GM23338 (cell line): ENCODE measurements around the gene HMGN1. TPM values are rescaled to one million over a fixed set of nuclear protein-coding genes. Genes with fewer than 3 reads are reported as not detected.

Experiments
- ATAC-seq: fragments of 200-7000 bp; cut with Tn5 transposase; 3 replicates; pipeline ENCODE4 v1.9.1; 2020
- DNase-seq: peaks from one replicate; pipeline ENCODE4 v3.0.0-alpha.2; 2015; ENCODE audit warnings: low spot score
- H2AFZ ChIP-seq: fragments of 200-600 bp; sonication (generic); 2 replicates; pipeline ENCODE4 v1.8.0; 2016; ENCODE audit warnings: antibody characterized with exemption, mild to moderate bottlenecking, moderate library complexity
- H3F3A ChIP-seq: fragments of 200-600 bp; sonication (generic); replicated peaks from 2 replicates; pipeline ENCODE4 v1.8.0; 2017; ENCODE audit warnings: antibody characterized with exemption, mixed run types, low read depth
- H3K27ac ChIP-seq: fragments of 200-600 bp; sonication (generic); 2 replicates; pipeline ENCODE4 v1.6.1; 2016; ENCODE audit warnings: low read depth
- H3K27me3 ChIP-seq: fragments of 200-600 bp; sonication (generic); 2 replicates; pipeline ENCODE4 v1.8.0; 2016; ENCODE audit warnings: mild to moderate bottlenecking, mixed run types, moderate library complexity; ENCODE audit not compliant: insufficient read depth
- H3K36me3 ChIP-seq: fragments of 200-600 bp; sonication (generic); 2 replicates; pipeline ENCODE4 v1.8.0; 2016; ENCODE audit warnings: mild to moderate bottlenecking; ENCODE audit not compliant: insufficient read depth
- H3K4me1 ChIP-seq: fragments of 200-600 bp; sonication (generic); 2 replicates; pipeline ENCODE4 v1.8.0; 2016; ENCODE audit warnings: mild to moderate bottlenecking, moderate library complexity; ENCODE audit not compliant: insufficient read depth
- H3K4me2 ChIP-seq: fragments of 200-600 bp; sonication (generic); 2 replicates; pipeline ENCODE4 v1.7.1; 2017; ENCODE audit warnings: mixed run types
- H3K4me3 ChIP-seq: fragments of 200-600 bp; sonication (generic); 2 replicates; pipeline ENCODE4 v1.6.1; 2016; ENCODE audit warnings: mixed run types
- H3K79me2 ChIP-seq: fragments of 200-600 bp; sonication (generic); replicated peaks from 2 replicates; pipeline ENCODE4 v1.8.0; 2017; ENCODE audit warnings: mild to moderate bottlenecking; ENCODE audit not compliant: insufficient read depth
- H3K9me2 ChIP-seq: fragments of 200-600 bp; sonication (generic); 2 replicates; pipeline ENCODE4 v1.8.0; 2017; ENCODE audit not compliant: insufficient read depth
- H4K20me1 ChIP-seq: fragments of 200-600 bp; sonication (generic); replicated peaks from 2 replicates; pipeline ENCODE4 v1.8.0; 2017; ENCODE audit warnings: mild to moderate bottlenecking; ENCODE audit not compliant: insufficient read depth
- H3K27ac Mint-ChIP-seq: 2 replicates; pipeline ENCODE4 v1.8.0; 2020; ENCODE audit warnings: inconsistent platforms, mild to moderate bottlenecking, moderate library complexity, mixed read lengths
- H3K27me3 Mint-ChIP-seq: 3 replicates; pipeline ENCODE4 v1.8.0; 2022; ENCODE audit warnings: low read depth, mild to moderate bottlenecking, moderate library complexity, mixed read lengths, inconsistent platforms; ENCODE audit not compliant: insufficient read depth, poor library complexity
- H3K36me3 Mint-ChIP-seq: 3 replicates; pipeline ENCODE4 v1.8.0; 2021; ENCODE audit warnings: low read depth, mild to moderate bottlenecking, inconsistent platforms, moderate library complexity, mixed read lengths
- H3K4me1 Mint-ChIP-seq: 3 replicates; pipeline ENCODE4 v1.8.0; 2020; ENCODE audit warnings: mild to moderate bottlenecking, inconsistent platforms, mixed read lengths
- H3K4me3 Mint-ChIP-seq: 3 replicates; pipeline ENCODE4 v1.8.0; 2021; ENCODE audit warnings: moderate library complexity, mild to moderate bottlenecking, inconsistent platforms, mixed read lengths
- H3K9me3 Mint-ChIP-seq: 3 replicates; pipeline ENCODE4 v1.8.0; 2020; ENCODE audit warnings: moderate library complexity, mild to moderate bottlenecking, inconsistent platforms, mixed read lengths
- CREB1 ChIP-seq: fragments of 250-450 bp; sonication (Bioruptor Pico); IDR thresholded peaks from 2 replicates; pipeline ENCODE4 v1.5.0; 2020; ENCODE audit warnings: low read depth, mild to moderate bottlenecking, moderate library complexity
- EZH2 ChIP-seq: fragments of 200-600 bp; sonication (generic); IDR thresholded peaks from one replicate; pipeline ENCODE4 v1.8.0; 2017; ENCODE audit warnings: antibody characterized with exemption, mild to moderate bottlenecking, low read depth; ENCODE audit not compliant: unreplicated experiment
- EZH2phosphoT487 ChIP-seq: fragments of 200-600 bp; sonication (generic); IDR thresholded peaks from one replicate; pipeline ENCODE4 v1.8.1; 2018; ENCODE audit warnings: antibody characterized with exemption; ENCODE audit not compliant: unreplicated experiment
- NANOG ChIP-seq: IDR thresholded peaks from 2 replicates; pipeline ENCODE4 v1.6.1; 2016; ENCODE audit warnings: antibody characterized with exemption, borderline replicate concordance
- polyA plus RNA-seq: library from polyadenylated mRNA; unstranded; fragments of >200 nt; fragmentation: Nextera tagmentation; extraction: Ambion mirVana; gene quantifications from 2 replicates; pipeline ENCODE4 v1.2.1, GENCODE V29; 2016
- total RNA-seq: library from RNA; depleted of rRNA; stranded (reverse); fragments of >200 nt; shearing (Covaris generic); gene quantifications from 2 replicates; pipeline ENCODE4 v1.2.3, GENCODE V29; 2014
- TF ChIP-seq, protein P1 (sequence below): IDR thresholded peaks from one replicate; pipeline ENCODE4 v1.6.1; 2018; ENCODE audit warnings: antibody characterized with exemption; ENCODE audit not compliant: unreplicated experiment
- TF ChIP-seq, protein P2 (sequence below), 2 experiments: fragments of 200-600 bp in 1 of 2; sonication (generic) in 1 of 2; conservative IDR thresholded peaks; 2 replicates each; pipeline versions ENCODE4 v1.5.1 to v1.6.1; 2016 to 2017; ENCODE audit warnings: antibody characterized with exemption in 2 of 2, low read depth in 2 of 2, mild to moderate bottlenecking in 2 of 2, moderate library complexity in 1 of 2
- TF ChIP-seq, protein P3 (sequence below): IDR thresholded peaks from 2 replicates; pipeline ENCODE4 v1.6.1; 2016; ENCODE audit warnings: antibody characterized with exemption

HMGN1 gene
- total and polyA plus RNA-seq, 2 experiments from 2014 or later = 403 to 889 TPM

DNA sequence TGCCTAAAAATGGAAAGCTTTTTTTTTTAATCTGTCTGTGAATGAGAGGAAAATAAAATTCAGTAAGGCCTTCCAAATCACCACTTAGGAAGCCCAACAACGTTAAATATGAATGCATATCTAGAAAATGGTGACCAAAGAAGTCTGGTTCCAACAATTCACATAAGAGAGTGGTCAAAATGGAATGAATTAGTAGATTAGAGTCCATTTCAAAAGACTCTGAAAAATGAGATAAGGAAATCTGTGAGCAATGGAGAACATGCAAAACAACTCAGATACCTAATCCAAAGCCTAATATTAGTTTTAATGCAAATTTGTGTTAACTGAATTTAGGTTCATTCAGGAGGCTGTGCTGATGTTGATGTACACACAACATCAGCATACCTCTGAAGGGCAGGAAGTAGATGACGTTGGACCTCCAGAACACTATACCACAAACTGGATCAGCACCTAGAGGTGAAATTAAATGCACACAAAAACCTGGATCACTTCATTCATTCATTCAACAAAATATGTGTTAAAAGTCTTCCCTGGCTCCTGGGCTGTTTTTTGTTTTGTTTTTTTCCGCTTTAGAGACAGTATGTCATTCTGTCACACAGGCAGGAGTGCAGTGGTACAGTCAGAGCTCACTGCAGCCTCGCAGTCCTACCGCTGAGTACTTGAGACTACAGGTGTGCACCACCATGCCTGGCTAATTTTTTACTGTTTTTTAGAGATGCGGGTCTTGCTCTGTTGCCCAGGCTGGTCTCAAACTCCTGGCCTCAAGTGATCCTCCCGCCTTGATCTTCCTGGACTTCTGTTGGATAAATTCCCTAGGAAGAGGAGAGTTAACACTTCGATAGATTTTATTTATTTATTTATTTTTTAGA lies 30.6 kb downstream of the HMGN1 start:
- DNase-seq (no peak), ATAC-seq (no peak)
- H3K36me3 Mint-ChIP-seq = no peaks in the 10 kb centered on the region; the same call in 2 of the 3 replicates
- peaks cover 7% of the 10 kb centered on the region for H3K27me3 Mint-ChIP-seq
- Histone ChIP-seq H3K27me3 (no peaks in the 10 kb centered on the region), H3K36me3 (no peaks in the 10 kb centered on the region), H3K4me2 (no peak overlapping the region), H4K20me1 (no peaks in the 10 kb centered on the region), H3K27ac (no peak overlapping the region), H3K4me3 (no peak overlapping the region), H2AFZ (no peak overlapping the region), H3F3A (peaks cover 4% of the 10 kb centered on the region; the same call in 1 of the 2 replicates), H3K4me1 (peaks cover 4% of the 10 kb centered on the region; the same call in 1 of the 2 replicates), H3K9me2 (no peaks in the 10 kb centered on the region), H3K79me2 (no peaks in the 10 kb centered on the region; the same call in 1 of the 2 replicates)
- H3K9me3 Mint-ChIP-seq = no peaks in the 10 kb centered on the region
- H3K27ac Mint-ChIP-seq = no peak overlapping the region
- H3K4me3 Mint-ChIP-seq = no peak overlapping the region
- H3K4me1 Mint-ChIP-seq = peaks cover 6% of the 10 kb centered on the region; the same call in 2 of the 3 replicates
- TF ChIP-seq NANOG = no peak
- TF ChIP-seq, protein P1, sequence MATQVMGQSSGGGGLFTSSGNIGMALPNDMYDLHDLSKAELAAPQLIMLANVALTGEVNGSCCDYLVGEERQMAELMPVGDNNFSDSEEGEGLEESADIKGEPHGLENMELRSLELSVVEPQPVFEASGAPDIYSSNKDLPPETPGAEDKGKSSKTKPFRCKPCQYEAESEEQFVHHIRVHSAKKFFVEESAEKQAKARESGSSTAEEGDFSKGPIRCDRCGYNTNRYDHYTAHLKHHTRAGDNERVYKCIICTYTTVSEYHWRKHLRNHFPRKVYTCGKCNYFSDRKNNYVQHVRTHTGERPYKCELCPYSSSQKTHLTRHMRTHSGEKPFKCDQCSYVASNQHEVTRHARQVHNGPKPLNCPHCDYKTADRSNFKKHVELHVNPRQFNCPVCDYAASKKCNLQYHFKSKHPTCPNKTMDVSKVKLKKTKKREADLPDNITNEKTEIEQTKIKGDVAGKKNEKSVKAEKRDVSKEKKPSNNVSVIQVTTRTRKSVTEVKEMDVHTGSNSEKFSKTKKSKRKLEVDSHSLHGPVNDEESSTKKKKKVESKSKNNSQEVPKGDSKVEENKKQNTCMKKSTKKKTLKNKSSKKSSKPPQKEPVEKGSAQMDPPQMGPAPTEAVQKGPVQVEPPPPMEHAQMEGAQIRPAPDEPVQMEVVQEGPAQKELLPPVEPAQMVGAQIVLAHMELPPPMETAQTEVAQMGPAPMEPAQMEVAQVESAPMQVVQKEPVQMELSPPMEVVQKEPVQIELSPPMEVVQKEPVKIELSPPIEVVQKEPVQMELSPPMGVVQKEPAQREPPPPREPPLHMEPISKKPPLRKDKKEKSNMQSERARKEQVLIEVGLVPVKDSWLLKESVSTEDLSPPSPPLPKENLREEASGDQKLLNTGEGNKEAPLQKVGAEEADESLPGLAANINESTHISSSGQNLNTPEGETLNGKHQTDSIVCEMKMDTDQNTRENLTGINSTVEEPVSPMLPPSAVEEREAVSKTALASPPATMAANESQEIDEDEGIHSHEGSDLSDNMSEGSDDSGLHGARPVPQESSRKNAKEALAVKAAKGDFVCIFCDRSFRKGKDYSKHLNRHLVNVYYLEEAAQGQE = no peak

DNA sequence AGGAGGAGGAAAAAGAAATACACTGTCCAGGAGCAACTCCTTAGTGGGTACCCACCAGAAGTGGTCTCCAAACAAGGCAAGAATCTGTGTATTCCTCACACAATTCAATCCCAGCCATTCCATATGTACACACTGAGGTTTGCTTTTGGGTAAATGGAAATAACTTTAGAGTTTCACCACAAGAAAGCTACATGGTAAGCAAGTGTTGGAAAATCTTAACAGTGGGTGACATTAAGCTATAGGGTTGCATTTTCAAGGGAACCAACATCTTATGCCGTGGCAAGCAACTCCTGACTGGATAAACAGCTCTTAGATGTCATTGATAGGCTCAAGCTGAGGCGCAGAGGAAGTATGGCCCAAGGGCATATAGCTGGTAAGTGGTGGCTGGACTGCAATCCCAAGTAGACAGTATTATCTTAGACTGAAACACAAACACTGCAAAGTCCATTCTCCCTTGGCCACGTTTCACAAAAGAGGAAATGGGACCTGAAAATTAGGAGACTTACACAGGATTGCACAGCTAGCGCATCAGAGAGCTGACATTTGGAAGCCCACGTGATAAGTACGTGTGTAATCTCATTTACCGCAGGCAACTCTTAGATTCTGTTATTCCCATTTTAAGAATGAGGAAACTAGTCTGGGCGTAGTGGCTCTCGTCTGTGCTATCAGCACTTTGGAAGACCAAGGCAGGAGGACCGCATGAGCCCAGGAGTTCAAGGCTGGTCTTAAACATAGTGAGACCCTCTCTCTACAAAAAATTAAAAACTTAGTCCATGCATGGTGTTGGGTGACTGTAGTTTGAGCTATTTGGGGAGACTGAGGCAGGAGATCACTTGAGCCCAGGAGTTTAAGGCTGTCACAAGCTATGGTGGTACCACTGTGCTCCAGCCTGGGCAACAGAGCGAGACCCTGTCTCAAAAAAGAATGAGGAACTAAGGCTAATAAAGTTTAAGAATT lies 31.5 kb downstream of the HMGN1 start:
- no peak overlapping the region for H3K4me3 Mint-ChIP-seq
- H3K27me3 Mint-ChIP-seq = peaks cover 8% of the 10 kb centered on the region
- Histone ChIP-seq H3K27ac (no peak overlapping the region), H2AFZ (no peak overlapping the region), H3K36me3 (no peaks in the 10 kb centered on the region), H3K4me3 (no peak overlapping the region), H3K27me3 (no peaks in the 10 kb centered on the region), H4K20me1 (no peaks in the 10 kb centered on the region), H3F3A (peaks cover 4% of the 10 kb centered on the region; the same call in 1 of the 2 replicates), H3K79me2 (no peaks in the 10 kb centered on the region; the same call in 1 of the 2 replicates), H3K9me2 (no peaks in the 10 kb centered on the region), H3K4me1 (peaks cover 4% of the 10 kb centered on the region; the same call in 1 of the 2 replicates), H3K4me2 (no peak overlapping the region)
- H3K27ac Mint-ChIP-seq = no peak overlapping the region
- TF ChIP-seq, protein P1 = no peak
- TF ChIP-seq NANOG = no peak
- TF ChIP-seq CREB1 = no peak
- TF ChIP-seq EZH2phosphoT487 = no peak
- no peak for TF ChIP-seq EZH2
- TF ChIP-seq, protein P2, sequence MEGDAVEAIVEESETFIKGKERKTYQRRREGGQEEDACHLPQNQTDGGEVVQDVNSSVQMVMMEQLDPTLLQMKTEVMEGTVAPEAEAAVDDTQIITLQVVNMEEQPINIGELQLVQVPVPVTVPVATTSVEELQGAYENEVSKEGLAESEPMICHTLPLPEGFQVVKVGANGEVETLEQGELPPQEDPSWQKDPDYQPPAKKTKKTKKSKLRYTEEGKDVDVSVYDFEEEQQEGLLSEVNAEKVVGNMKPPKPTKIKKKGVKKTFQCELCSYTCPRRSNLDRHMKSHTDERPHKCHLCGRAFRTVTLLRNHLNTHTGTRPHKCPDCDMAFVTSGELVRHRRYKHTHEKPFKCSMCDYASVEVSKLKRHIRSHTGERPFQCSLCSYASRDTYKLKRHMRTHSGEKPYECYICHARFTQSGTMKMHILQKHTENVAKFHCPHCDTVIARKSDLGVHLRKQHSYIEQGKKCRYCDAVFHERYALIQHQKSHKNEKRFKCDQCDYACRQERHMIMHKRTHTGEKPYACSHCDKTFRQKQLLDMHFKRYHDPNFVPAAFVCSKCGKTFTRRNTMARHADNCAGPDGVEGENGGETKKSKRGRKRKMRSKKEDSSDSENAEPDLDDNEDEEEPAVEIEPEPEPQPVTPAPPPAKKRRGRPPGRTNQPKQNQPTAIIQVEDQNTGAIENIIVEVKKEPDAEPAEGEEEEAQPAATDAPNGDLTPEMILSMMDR (conservative IDR thresholded peaks at IDR 0.05; ENCODE audit: low read depth in 2 of 2) = no peak
- TF ChIP-seq, protein P3, sequence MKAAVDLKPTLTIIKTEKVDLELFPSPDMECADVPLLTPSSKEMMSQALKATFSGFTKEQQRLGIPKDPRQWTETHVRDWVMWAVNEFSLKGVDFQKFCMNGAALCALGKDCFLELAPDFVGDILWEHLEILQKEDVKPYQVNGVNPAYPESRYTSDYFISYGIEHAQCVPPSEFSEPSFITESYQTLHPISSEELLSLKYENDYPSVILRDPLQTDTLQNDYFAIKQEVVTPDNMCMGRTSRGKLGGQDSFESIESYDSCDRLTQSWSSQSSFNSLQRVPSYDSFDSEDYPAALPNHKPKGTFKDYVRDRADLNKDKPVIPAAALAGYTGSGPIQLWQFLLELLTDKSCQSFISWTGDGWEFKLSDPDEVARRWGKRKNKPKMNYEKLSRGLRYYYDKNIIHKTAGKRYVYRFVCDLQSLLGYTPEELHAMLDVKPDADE = no peak
- H3K36me3 Mint-ChIP-seq = no peaks in the 10 kb centered on the region; the same call in 2 of the 3 replicates
- DNase-seq = no peak
- no peaks in the 10 kb centered on the region; the same call in 2 of the 3 replicates for H3K9me3 Mint-ChIP-seq
- no peak for ATAC-seq
- H3K4me1 Mint-ChIP-seq = peaks cover 6% of the 10 kb centered on the region; the same call in 2 of the 3 replicates
